Central memory CD8-positive, alpha-beta T cell (primary cell): ENCODE data around the gene STYXL1.
A peak's percentile ranks its signal among the peaks of the same experiment; 100 is the strongest.
"Not testable (repeated sequence)": the region's sequence is repeated elsewhere in the genome, so short reads cannot be mapped to it uniquely, and the experiment has no call there.

Experiments used
- ATAC-seq: fragments of 150-1000 bp; cut with Tn5 transposase; replicated peaks from 2 replicates; pipeline ENCODE4 v1.10.0; 2022; ENCODE audit warnings: mild to moderate bottlenecking, moderate FRiP score, moderate number of reproducible peaks; ENCODE audit not compliant: poor library complexity, severe bottlenecking; ENCODE audit errors: extremely low read depth
- DNase-seq, 2 donors: peaks; one replicate each; pipeline ENCODE4 v3.0.0; 2021; ENCODE audit warnings: low spot score in 2 of 2
- H3K27ac Mint-ChIP-seq: one replicate; pipeline ENCODE4 v1.8.0; 2022; ENCODE audit warnings: low read depth, mild to moderate bottlenecking, moderate library complexity, mixed read lengths
- H3K27me3 Mint-ChIP-seq: one replicate; pipeline ENCODE4 v1.8.0; 2022; ENCODE audit warnings: mixed read lengths
- H3K36me3 Mint-ChIP-seq: one replicate; pipeline ENCODE4 v1.8.0; 2022; ENCODE audit warnings: mild to moderate bottlenecking, moderate library complexity, mixed read lengths; ENCODE audit not compliant: insufficient read depth
- H3K4me1 Mint-ChIP-seq: one replicate; pipeline ENCODE4 v1.8.0; 2022; ENCODE audit warnings: mixed read lengths
- H3K4me3 Mint-ChIP-seq: one replicate; pipeline ENCODE4 v1.8.0; 2022; ENCODE audit warnings: mild to moderate bottlenecking, moderate library complexity, mixed read lengths
- H3K9me3 Mint-ChIP-seq: one replicate; pipeline ENCODE4 v1.8.0; 2022; ENCODE audit warnings: mixed read lengths

STYXL1 gene

GRCh38 chr7:76008156-76008687, 39.6 kb downstream of the STYXL1 start:
- Mint-ChIP-seq H3K9me3 (no peaks in the 10 kb centered on the region), H3K27me3 (no peaks in the 10 kb centered on the region), H3K36me3 (peaks cover 7% of the 10 kb centered on the region), H3K4me1 (peaks cover 33% of the 10 kb centered on the region), H3K4me3 (peak overlapping the region; percentile 70), H3K27ac (peak overlapping the region; percentile 86)
- DNase-seq (no peak), ATAC-seq (peak; percentile 55)

GRCh38 chr7:76005004-76005403, 42.8 kb downstream of the STYXL1 start:
- DNase-seq, H3K27ac Mint-ChIP-seq, H3K9me3 Mint-ChIP-seq, ATAC-seq, H3K27me3 Mint-ChIP-seq, H3K4me3 Mint-ChIP-seq: not testable (repeated sequence)
- peaks cover 10% of the 10 kb centered on the region for H3K36me3 Mint-ChIP-seq
- peaks cover 20% of the 10 kb centered on the region for H3K4me1 Mint-ChIP-seq

GRCh38 chr7:76003351-76003750, 44.4 kb downstream of the STYXL1 start:
- no peaks in the 10 kb centered on the region for H3K27me3 Mint-ChIP-seq
- no peaks in the 10 kb centered on the region for H3K9me3 Mint-ChIP-seq
- no peak overlapping the region for H3K4me3 Mint-ChIP-seq
- ATAC-seq (no peak), DNase-seq (no peak)
- no peak overlapping the region for H3K27ac Mint-ChIP-seq
- H3K36me3 Mint-ChIP-seq, result peaks cover 13% of the 10 kb centered on the region
- H3K4me1 Mint-ChIP-seq, result peaks cover 4% of the 10 kb centered on the region

- no peaks in the 10 kb centered on the region for H3K27me3 Mint-ChIP-seq
- no peak overlapping the region for H3K4me3 Mint-ChIP-seq
- peaks cover 14% of the 10 kb centered on the region for H3K36me3 Mint-ChIP-seq
- DNase-seq (no peak), ATAC-seq (no peak)
- no peaks in the 10 kb centered on the region for H3K4me1 Mint-ChIP-seq
- H3K9me3 Mint-ChIP-seq, result no peaks in the 10 kb centered on the region
- H3K27ac Mint-ChIP-seq, result no peak overlapping the region
These were observed 45.0 kb downstream of the STYXL1 start for GRCh38 chr7:76002822-76003221.

GRCh38 chr7:76002139-76002538, 45.7 kb downstream of the STYXL1 start:
- H3K27ac Mint-ChIP-seq, result no peak overlapping the region
- ATAC-seq (no peak), DNase-seq (no peak)
- peaks cover 15% of the 10 kb centered on the region for H3K36me3 Mint-ChIP-seq
- H3K4me3 Mint-ChIP-seq, result no peak overlapping the region
- no peaks in the 10 kb centered on the region for H3K27me3 Mint-ChIP-seq
- H3K4me1 Mint-ChIP-seq, result peaks cover 2% of the 10 kb centered on the region
- no peaks in the 10 kb centered on the region for H3K9me3 Mint-ChIP-seq

- ATAC-seq (no peak), DNase-seq (no peak)
- Mint-ChIP-seq H3K27ac (no peak overlapping the region), H3K36me3 (peaks cover 17% of the 10 kb centered on the region), H3K27me3 (no peaks in the 10 kb centered on the region), H3K4me1 (peaks cover 13% of the 10 kb centered on the region), H3K4me3 (no peak overlapping the region), H3K9me3 (no peaks in the 10 kb centered on the region)
These were observed 47.2 kb downstream of the STYXL1 start for GRCh38 chr7:76000566-76000965.

- Mint-ChIP-seq H3K27me3 (no peaks in the 10 kb centered on the region), H3K4me3 (no peak overlapping the region), H3K27ac (no peak overlapping the region), H3K9me3 (no peaks in the 10 kb centered on the region), H3K4me1 (peaks cover 19% of the 10 kb centered on the region), H3K36me3 (peaks cover 13% of the 10 kb centered on the region)
- ATAC-seq, result no peak
- no peak for DNase-seq
These were observed 49.8 kb downstream of the STYXL1 start for GRCh38 chr7:75998038-75998437.

GRCh38 chr7:75996476-75996875, 51.3 kb downstream of the STYXL1 start:
- H3K4me3 Mint-ChIP-seq, result no peak overlapping the region
- H3K9me3 Mint-ChIP-seq, result no peaks in the 10 kb centered on the region
- H3K36me3 Mint-ChIP-seq, result peaks cover 14% of the 10 kb centered on the region
- no peak for DNase-seq
- H3K27me3 Mint-ChIP-seq, result no peaks in the 10 kb centered on the region
- no peak for ATAC-seq
- peaks cover 22% of the 10 kb centered on the region for H3K4me1 Mint-ChIP-seq
- H3K27ac Mint-ChIP-seq, result no peak overlapping the region

- DNase-seq, result no peak
- ATAC-seq, result no peak
- Mint-ChIP-seq H3K9me3 (no peaks in the 10 kb centered on the region), H3K4me1 (peaks cover 25% of the 10 kb centered on the region), H3K27me3 (no peaks in the 10 kb centered on the region), H3K36me3 (peaks cover 14% of the 10 kb centered on the region), H3K27ac (no peak overlapping the region), H3K4me3 (peak overlapping the region; percentile 78)
These were observed 51.8 kb downstream of the STYXL1 start for GRCh38 chr7:75995996-75996395.

GRCh38 chr7:75995052-75995471, 52.7 kb downstream of the STYXL1 start:
- peaks cover 34% of the 10 kb centered on the region for H3K4me1 Mint-ChIP-seq
- H3K27ac Mint-ChIP-seq, result no peak overlapping the region
- peak overlapping the region; percentile 78 for H3K4me3 Mint-ChIP-seq
- no peaks in the 10 kb centered on the region for H3K9me3 Mint-ChIP-seq
- H3K27me3 Mint-ChIP-seq, result no peaks in the 10 kb centered on the region
- H3K36me3 Mint-ChIP-seq, result peaks cover 11% of the 10 kb centered on the region
- no peak for DNase-seq
- no peak for ATAC-seq

GRCh38 chr7:75994388-75995051, 53.3 kb downstream of the STYXL1 start, which contains the start of gene TMEM120A:
Gene TMEM120A (minus strand): TSS chr7:75994595. CDS start chr7:75994570, 25 bp downstream.
- Mint-ChIP-seq H3K36me3 (peaks cover 11% of the 10 kb centered on the region), H3K9me3 (no peaks in the 10 kb centered on the region), H3K27ac (peak within 1 kb of the TSS; percentile 69), H3K4me3 (peak within 1 kb of the TSS; percentile 78), H3K27me3 (no peaks in the 10 kb centered on the region), H3K4me1 (peaks cover 39% of the 10 kb centered on the region)
- ATAC-seq (peak; percentile 98), DNase-seq (peak; percentile 83 to 84)

GRCh38 chr7:75993689-75994387, 54.0 kb downstream of the STYXL1 start:
- peaks cover 41% of the 10 kb centered on the region for H3K4me1 Mint-ChIP-seq
- H3K27me3 Mint-ChIP-seq, result no peaks in the 10 kb centered on the region
- ATAC-seq, result peak; percentile 21
- H3K4me3 Mint-ChIP-seq, result peak overlapping the region; percentile 78
- H3K9me3 Mint-ChIP-seq, result no peaks in the 10 kb centered on the region
- peak overlapping the region; percentile 69 for H3K27ac Mint-ChIP-seq
- H3K36me3 Mint-ChIP-seq, result peaks cover 8% of the 10 kb centered on the region
- no peak for DNase-seq
